ENCODE data around the gene PPFIA1. TPM values are rescaled to one million over a fixed set of nuclear protein-coding genes. Genes with fewer than 3 reads are reported as not detected.

Gene PPFIA1
- total and polyA plus RNA-seq, 9 donors, result 20.5 to 60.3 (median 37.8) TPM

GRCh38 chr11:70226967-70227366 lies 43.5 kb upstream of the PPFIA1 start:
- WGBS, 3 donors, result 56 to 68% (median 62%) methylated on average over 8 to 9 of the region's 9 CpGs
- no peak overlapping the region for H3K27ac ChIP-seq

GRCh38 chr11:70229737-70230136 lies 40.8 kb upstream of the PPFIA1 start:
- H3K27ac ChIP-seq, result no peak overlapping the region
- H3K36me3 ChIP-seq, result no peaks in the 10 kb centered on the region
- H3K27me3 ChIP-seq, result no peaks in the 10 kb centered on the region
- H3K9me3 ChIP-seq, result no peaks in the 10 kb centered on the region
- 88 to 95% (median 93%) methylated on average over 10 of the region's 10 CpGs for WGBS, 3 donors
- DNase-seq, result no peak
- no peaks in the 10 kb centered on the region for H3K4me1 ChIP-seq (ENCODE audit: insufficient read depth)
- H3K4me3 ChIP-seq, result no peak overlapping the region
- TF ChIP-seq EP300 (IDR thresholded peaks at IDR 0.05) (no peak), POLR2A (IDR thresholded peaks at IDR 0.05) (no peak), CTCF (IDR thresholded peaks at IDR 0.05) (no peak)
- intact Hi-C loops (cut with DNase I), result no loop called here

More at GRCh38 chr11:70226967-70227366, 43.5 kb upstream of the PPFIA1 start:
- intact Hi-C loops (cut with DNase I), result no loop called here
- TF ChIP-seq CTCF (IDR thresholded peaks at IDR 0.05), result no peak
- TF ChIP-seq EP300 (IDR thresholded peaks at IDR 0.05), result no peak
- TF ChIP-seq POLR2A (IDR thresholded peaks at IDR 0.05), result no peak
- no peaks in the 10 kb centered on the region for H3K27me3 ChIP-seq
- no peak for DNase-seq
- no peaks in the 10 kb centered on the region for H3K4me1 ChIP-seq (ENCODE audit: insufficient read depth)
- no peak overlapping the region for H3K4me3 ChIP-seq
- H3K9me3 ChIP-seq, result no peaks in the 10 kb centered on the region
- H3K36me3 ChIP-seq, result no peaks in the 10 kb centered on the region

- Histone ChIP-seq H3K9me3 (no peaks in the 10 kb centered on the region), H3K27ac (no peak overlapping the region), H3K36me3 (no peaks in the 10 kb centered on the region), H3K4me1 (ENCODE audit: insufficient read depth) (no peaks in the 10 kb centered on the region), H3K4me3 (no peak overlapping the region), H3K27me3 (no peaks in the 10 kb centered on the region)
- 61 to 64% (median 63%) methylated on average over 8 of the region's 8 CpGs for WGBS, 3 donors
- TF ChIP-seq EP300 (IDR thresholded peaks at IDR 0.05) (no peak), CTCF (IDR thresholded peaks at IDR 0.05) (no peak)
- no peak for DNase-seq
- intact Hi-C loops (cut with DNase I), result no loop called here
Observed at GRCh38 chr11:70230151-70230839, 40.2 kb upstream of the PPFIA1 start.

- no peak overlapping the region for H3K4me3 ChIP-seq
- no peak for DNase-seq
- no peak for TF ChIP-seq EP300 (IDR thresholded peaks at IDR 0.05)
- TF ChIP-seq CTCF (IDR thresholded peaks at IDR 0.05), result no peak
- TF ChIP-seq POLR2A (IDR thresholded peaks at IDR 0.05), result no peak
- intact Hi-C loops (cut with DNase I), result no loop called here
- no peaks in the 10 kb centered on the region for H3K4me1 ChIP-seq (ENCODE audit: insufficient read depth)
- H3K9me3 ChIP-seq, result no peaks in the 10 kb centered on the region
- 45 to 63% (median 58%) methylated on average over 22 of the region's 22 CpGs for WGBS, 3 donors
- no peak overlapping the region for H3K27ac ChIP-seq
- no peaks in the 10 kb centered on the region for H3K36me3 ChIP-seq
- no peaks in the 10 kb centered on the region for H3K27me3 ChIP-seq
Observed at GRCh38 chr11:70230840-70231710, 39.4 kb upstream of the PPFIA1 start.

Data from ovary (tissue), 9 donors.